Hepatocyte (in vitro differentiated cells): ENCODE data around the gene SLC2A4. TPM values are rescaled to one million over a fixed set of nuclear protein-coding genes. Genes with fewer than 3 reads are reported as not detected.

ENCODE experiments used
- DNase-seq: peaks from one replicate; pipeline ENCODE4 v3.0.0-alpha.2; 2016; ENCODE audit warnings: low spot score
- H2AFZ ChIP-seq: fragments of 200-600 bp; sonication (generic); 2 replicates; pipeline ENCODE4 v1.6.0; 2016; ENCODE audit warnings: antibody characterized with exemption, mild to moderate bottlenecking
- H3K27ac ChIP-seq: fragments of 200-600 bp; sonication (generic); 2 replicates; pipeline ENCODE4 v1.5.1; 2016; ENCODE audit warnings: mild to moderate bottlenecking
- H3K27me3 ChIP-seq: fragments of 200-600 bp; sonication (generic); 2 replicates; pipeline ENCODE4 v1.6.1; 2016
- H3K36me3 ChIP-seq: fragments of 200-600 bp; sonication (generic); replicated peaks from 2 replicates; pipeline ENCODE4 v1.5.1; 2016; ENCODE audit warnings: low read depth; ENCODE audit not compliant: insufficient read depth
- H3K4me1 ChIP-seq: fragments of 200-600 bp; sonication (generic); 2 replicates; pipeline ENCODE4 v1.5.1; 2016; ENCODE audit warnings: mild to moderate bottlenecking, moderate library complexity; ENCODE audit not compliant: insufficient read depth
- H3K4me2 ChIP-seq: fragments of 200-600 bp; sonication (generic); 2 replicates; pipeline ENCODE4 v1.6.0; 2016
- H3K4me3 ChIP-seq: fragments of 200-600 bp; sonication (generic); 2 replicates; pipeline ENCODE4 v1.5.1; 2016; ENCODE audit warnings: mild to moderate bottlenecking
- H3K79me2 ChIP-seq: fragments of 200-600 bp; sonication (generic); 2 replicates; pipeline ENCODE4 v1.6.0; 2017; ENCODE audit warnings: mild to moderate bottlenecking
- H3K9me2 ChIP-seq: fragments of 200-600 bp; sonication (generic); replicated peaks from 2 replicates; pipeline ENCODE4 v1.6.0; 2017; ENCODE audit warnings: mild to moderate bottlenecking; ENCODE audit not compliant: insufficient read depth
- H3K9me3 ChIP-seq: fragments of 200-600 bp; sonication (generic); 2 replicates; pipeline ENCODE4 v1.5.1; 2016; ENCODE audit warnings: low read depth, mild to moderate bottlenecking
- H4K20me1 ChIP-seq: fragments of 200-600 bp; sonication (generic); 2 replicates; pipeline ENCODE4 v1.6.0; 2016; ENCODE audit warnings: mild to moderate bottlenecking; ENCODE audit not compliant: insufficient read depth, poor library complexity, severe bottlenecking
- CTCF ChIP-seq: fragments of 200-600 bp; sonication (generic); IDR thresholded peaks from 2 replicates; pipeline ENCODE4 v1.5.1; 2016; ENCODE audit warnings: antibody characterized with exemption, mild to moderate bottlenecking; ENCODE audit not compliant: poor library complexity
- EZH2 ChIP-seq: fragments of 200-600 bp; sonication (generic); IDR thresholded peaks from 2 replicates; pipeline ENCODE4 v1.6.1; 2016; ENCODE audit warnings: antibody characterized with exemption, mild to moderate bottlenecking, borderline replicate concordance
- EZH2phosphoT487 ChIP-seq: fragments of 200-600 bp; sonication (generic); IDR thresholded peaks from one replicate; pipeline ENCODE4 v1.6.1; 2018; ENCODE audit warnings: antibody characterized with exemption, mild to moderate bottlenecking, low read depth, moderate library complexity; ENCODE audit not compliant: unreplicated experiment, severe bottlenecking
- WGBS: methylation state at CpG from one replicate; pipeline ENCODE4 v1.1.6; 2016; ENCODE audit warnings: low lambda C conversion rate; ENCODE audit errors: missing lambda C conversion rate; 5-methylcytosine and 5-hydroxymethylcytosine counted together
- polyA plus RNA-seq: library from polyadenylated mRNA; unstranded; fragments of >200 nt; fragmentation: Nextera tagmentation; extraction: Ambion mirVana; gene quantifications from 2 replicates; pipeline ENCODE4 v1.2.1, GENCODE V29; 2016
- total RNA-seq: library from RNA; depleted of rRNA; stranded (reverse); fragments of >200 nt; gene quantifications from 2 replicates; pipeline ENCODE4 v1.2.3, GENCODE V29; 2014

The SLC2A4 gene
- total and polyA plus RNA-seq, 2 experiments from 2014 or later = 0.42 to 1.6 TPM

- Histone ChIP-seq H3K27ac (peak within 1 kb of the TSS; percentile 97), H3K9me2 (no peaks in the 10 kb centered on the region), H3K4me1 (peaks cover 28% of the 10 kb centered on the region), H3K9me3 (no peaks in the 10 kb centered on the region), H2AFZ (peak within 1 kb of the TSS; percentile 43), H3K79me2 (peaks cover 89% of the 10 kb centered on the region), H3K4me3 (peak within 1 kb of the TSS; percentile 88), H4K20me1 (peaks cover 32% of the 10 kb centered on the region), H3K4me2 (peak within 1 kb of the TSS; percentile 92), H3K36me3 (no peaks in the 10 kb centered on the region), H3K27me3 (no peaks in the 10 kb centered on the region)
- TF ChIP-seq EZH2 (no peak), CTCF (no peak), EZH2phosphoT487 (no peak)
- peak; percentile 98 for DNase-seq
- WGBS = 5% methylated on average over 31 of the region's 72 CpGs
These were observed 47.2 kb upstream of the SLC2A4 start, which contains the start of gene DVL2 for GRCh38 chr17:7234083-7234951. Gene DVL2 (minus strand): TSS chr17:7234517. CDS start chr17:7234262, 255 bp downstream.

- H3K27ac ChIP-seq = peak overlapping the region; percentile 97
These were observed 45.5 kb upstream of the SLC2A4 start for GRCh38 chr17:7235693-7236665.

GRCh38 chr17:7236808-7237207 is 44.7 kb upstream of the SLC2A4 start:
- Histone ChIP-seq H3K4me1 (peaks cover 35% of the 10 kb centered on the region), H2AFZ (no peak overlapping the region), H3K27ac (peak overlapping the region; percentile 98), H3K9me2 (no peaks in the 10 kb centered on the region), H3K4me3 (no peak overlapping the region), H3K36me3 (no peaks in the 10 kb centered on the region), H3K4me2 (peak overlapping the region; percentile 92), H4K20me1 (peaks cover 13% of the 10 kb centered on the region), H3K27me3 (no peaks in the 10 kb centered on the region), H3K9me3 (no peaks in the 10 kb centered on the region), H3K79me2 (peaks cover 84% of the 10 kb centered on the region)
- 86% methylated on average over 6 of the region's 6 CpGs for WGBS
- TF ChIP-seq CTCF (no peak), EZH2phosphoT487 (no peak), EZH2 (no peak)
- DNase-seq = no peak

More at GRCh38 chr17:7235693-7236665, 45.5 kb upstream of the SLC2A4 start:
- Histone ChIP-seq H3K4me1 (peaks cover 40% of the 10 kb centered on the region), H3K79me2 (peaks cover 84% of the 10 kb centered on the region), H4K20me1 (peaks cover 21% of the 10 kb centered on the region), H2AFZ (no peak overlapping the region), H3K9me3 (no peaks in the 10 kb centered on the region), H3K4me2 (peak overlapping the region; percentile 92), H3K27me3 (no peaks in the 10 kb centered on the region), H3K4me3 (no peak overlapping the region), H3K9me2 (no peaks in the 10 kb centered on the region), H3K36me3 (no peaks in the 10 kb centered on the region)
- WGBS = 84% methylated on average over 22 of the region's 22 CpGs
- TF ChIP-seq CTCF (no peak), EZH2 (no peak), EZH2phosphoT487 (no peak)
- peak; percentile 73 for DNase-seq
